ENCODE results near the gene PITPNM1.
"Not testable (repeated sequence)": the region's sequence is repeated elsewhere in the genome, so short reads cannot be mapped to it uniquely, and the experiment has no call there.

The PITPNM1 gene

DNA sequence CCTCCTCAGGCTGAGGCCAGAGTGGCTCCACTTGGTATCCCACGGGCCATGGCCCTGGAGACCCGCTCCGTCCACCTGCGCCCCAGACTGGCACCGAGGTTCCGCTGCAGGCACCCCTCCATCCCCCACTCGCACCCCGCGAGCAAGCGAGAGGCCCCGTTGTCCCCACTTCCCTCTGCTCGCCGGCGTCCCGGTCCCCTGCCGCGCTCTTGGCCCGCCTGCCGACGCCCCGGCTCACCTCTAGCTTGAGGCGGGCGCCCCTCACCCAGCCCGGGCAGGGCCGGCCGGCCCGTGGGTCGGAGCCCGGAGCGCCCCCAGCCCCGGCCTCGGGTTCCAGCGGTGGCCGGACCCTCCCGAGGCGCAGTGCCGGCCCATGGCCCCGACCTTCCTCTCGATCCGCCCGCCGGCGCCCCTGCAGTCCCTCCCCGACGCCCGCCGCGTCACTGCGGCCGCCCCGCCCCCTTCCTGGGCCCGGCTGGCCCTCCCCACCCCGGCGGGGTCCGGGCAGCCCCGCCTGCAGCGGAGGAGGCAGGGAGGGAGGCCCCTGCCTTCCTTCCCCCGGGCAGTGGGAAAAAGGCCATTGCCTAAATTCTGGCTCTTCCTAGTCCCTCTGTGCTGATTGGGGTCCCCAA lies at the start of gene PITPNM1:
TSS of gene PITPNM1 (minus strand) at position 414 of the 632 bp plus-strand sequence. CDS start 1,183 bp downstream, outside the sequence.
- peak within 1 kb of the TSS; percentile 98 for H3K4me3 ChIP-seq (ENCODE audit: insufficient read depth, low read length, poor library complexity, severe bottlenecking)
- peak within 1 kb of the TSS; percentile 87 for H3K27ac ChIP-seq (ENCODE audit: low read depth, low read length)
- H3K27me3 ChIP-seq (ENCODE audit: low read length): no peaks in the 10 kb centered on the region
- TF ChIP-seq, protein P1, sequence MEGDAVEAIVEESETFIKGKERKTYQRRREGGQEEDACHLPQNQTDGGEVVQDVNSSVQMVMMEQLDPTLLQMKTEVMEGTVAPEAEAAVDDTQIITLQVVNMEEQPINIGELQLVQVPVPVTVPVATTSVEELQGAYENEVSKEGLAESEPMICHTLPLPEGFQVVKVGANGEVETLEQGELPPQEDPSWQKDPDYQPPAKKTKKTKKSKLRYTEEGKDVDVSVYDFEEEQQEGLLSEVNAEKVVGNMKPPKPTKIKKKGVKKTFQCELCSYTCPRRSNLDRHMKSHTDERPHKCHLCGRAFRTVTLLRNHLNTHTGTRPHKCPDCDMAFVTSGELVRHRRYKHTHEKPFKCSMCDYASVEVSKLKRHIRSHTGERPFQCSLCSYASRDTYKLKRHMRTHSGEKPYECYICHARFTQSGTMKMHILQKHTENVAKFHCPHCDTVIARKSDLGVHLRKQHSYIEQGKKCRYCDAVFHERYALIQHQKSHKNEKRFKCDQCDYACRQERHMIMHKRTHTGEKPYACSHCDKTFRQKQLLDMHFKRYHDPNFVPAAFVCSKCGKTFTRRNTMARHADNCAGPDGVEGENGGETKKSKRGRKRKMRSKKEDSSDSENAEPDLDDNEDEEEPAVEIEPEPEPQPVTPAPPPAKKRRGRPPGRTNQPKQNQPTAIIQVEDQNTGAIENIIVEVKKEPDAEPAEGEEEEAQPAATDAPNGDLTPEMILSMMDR (IDR thresholded peaks at IDR 0.05; ENCODE audit: insufficient read depth, low read length, poor library complexity, severe bottlenecking): no peak
- TF ChIP-seq EZH2phosphoT487 (conservative IDR thresholded peaks at IDR 0.05; ENCODE audit: low read length): no peak
- peaks cover 24% of the 10 kb centered on the region for H3K79me2 ChIP-seq (ENCODE audit: insufficient read depth, low read length)
- no peaks in the 10 kb centered on the region for H3K36me3 ChIP-seq (ENCODE audit: low read length)
- peaks cover 13% of the 10 kb centered on the region for H3F3A ChIP-seq (ENCODE audit: insufficient read depth)
- H3K9me3 ChIP-seq (ENCODE audit: insufficient read depth, low read length): no peaks in the 10 kb centered on the region
- no peaks in the 10 kb centered on the region; the same call in 1 of the 2 replicates for H4K20me1 ChIP-seq (ENCODE audit: low read depth, low read length)
- peak within 1 kb of the TSS; percentile 76 for H3K4me2 ChIP-seq (ENCODE audit: low read depth, low read length, poor library complexity, severe bottlenecking)
- H3K9me2 ChIP-seq (replicated peaks; ENCODE audit: insufficient read depth, low read length): no peaks in the 10 kb centered on the region
- no peak within 1 kb of the TSS for H2AFZ ChIP-seq (ENCODE audit: low read depth, low read length, severe bottlenecking)
- H3K9ac ChIP-seq (ENCODE audit: low read length): peak within 1 kb of the TSS; percentile 98

DNA sequence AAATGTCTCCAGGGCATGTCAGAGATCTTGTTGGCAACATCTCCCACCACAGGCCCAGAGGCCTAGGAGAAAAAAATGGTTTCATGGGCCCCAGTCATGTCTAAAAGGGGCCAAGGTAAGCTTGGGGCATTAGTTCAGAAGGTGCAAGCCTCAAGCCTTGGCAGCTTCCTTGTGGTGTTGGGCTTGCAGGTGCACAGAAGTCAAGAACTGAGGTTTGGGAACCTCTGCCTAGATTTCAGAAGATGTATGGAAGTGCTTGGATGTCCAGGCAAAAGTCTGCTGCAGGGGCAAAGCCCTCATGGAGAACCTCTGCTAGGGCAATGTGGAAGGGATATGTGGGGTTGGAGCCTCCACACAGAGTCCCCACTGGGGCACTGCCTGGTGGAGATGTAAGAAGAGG lies 46.5 kb upstream of the PITPNM1 start:
- not testable (repeated sequence) for H3K27ac ChIP-seq (ENCODE audit: low read depth, low read length); H4K20me1 ChIP-seq (ENCODE audit: low read depth, low read length); H3K36me3 ChIP-seq (ENCODE audit: low read length); H3K9ac ChIP-seq (ENCODE audit: low read length); H2AFZ ChIP-seq (ENCODE audit: low read depth, low read length, severe bottlenecking); H3F3A ChIP-seq (ENCODE audit: insufficient read depth); H3K27me3 ChIP-seq (ENCODE audit: low read length); H3K4me2 ChIP-seq (ENCODE audit: low read depth, low read length, poor library complexity, severe bottlenecking); H3K4me3 ChIP-seq (ENCODE audit: insufficient read depth, low read length, poor library complexity, severe bottlenecking); H3K79me2 ChIP-seq (ENCODE audit: insufficient read depth, low read length); H3K9me2 ChIP-seq (replicated peaks; ENCODE audit: insufficient read depth, low read length)
- peaks cover 15% of the 10 kb centered on the region; the same call in 1 of the 2 replicates for H3K9me3 ChIP-seq (ENCODE audit: insufficient read depth, low read length)

DNA sequence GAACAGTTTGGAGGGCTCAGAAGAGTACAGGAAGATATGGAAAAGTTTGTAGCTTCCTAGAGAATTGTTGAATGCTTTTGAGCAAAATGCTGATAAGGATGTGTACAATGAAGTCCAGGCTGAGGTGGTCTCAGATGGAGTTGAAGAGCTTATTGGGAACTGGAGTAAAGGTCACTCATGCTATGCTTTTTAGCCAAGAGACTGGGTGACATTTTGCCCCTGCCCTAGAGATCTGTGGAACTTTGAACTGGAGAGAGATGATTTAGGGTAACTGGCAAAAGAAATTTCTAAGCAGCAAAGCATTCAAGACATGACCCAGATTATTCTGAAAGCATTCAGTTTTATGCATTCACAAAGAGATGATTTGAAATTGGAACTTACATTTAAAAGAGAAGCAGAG lies 46.0 kb upstream of the PITPNM1 start:
- Histone ChIP-seq H3K4me2 (ENCODE audit: low read depth, low read length, poor library complexity, severe bottlenecking) (no peak overlapping the region), H3K27ac (ENCODE audit: low read depth, low read length) (no peak overlapping the region), H2AFZ (ENCODE audit: low read depth, low read length, severe bottlenecking) (no peak overlapping the region), H3K36me3 (ENCODE audit: low read length) (no peaks in the 10 kb centered on the region), H3K9ac (ENCODE audit: low read length) (no peak overlapping the region), H3K9me2 (replicated peaks; ENCODE audit: insufficient read depth, low read length) (no peaks in the 10 kb centered on the region), H3K79me2 (ENCODE audit: insufficient read depth, low read length) (no peaks in the 10 kb centered on the region), H3K27me3 (ENCODE audit: low read length) (no peaks in the 10 kb centered on the region), H3K9me3 (ENCODE audit: insufficient read depth, low read length) (peaks cover 15% of the 10 kb centered on the region; the same call in 1 of the 2 replicates), H3F3A (ENCODE audit: insufficient read depth) (no peaks in the 10 kb centered on the region), H4K20me1 (ENCODE audit: low read depth, low read length) (no peaks in the 10 kb centered on the region), H3K4me3 (ENCODE audit: insufficient read depth, low read length, poor library complexity, severe bottlenecking) (no peak overlapping the region)
- no peak for TF ChIP-seq EZH2phosphoT487 (conservative IDR thresholded peaks at IDR 0.05; ENCODE audit: low read length)
- TF ChIP-seq, protein P1 (IDR thresholded peaks at IDR 0.05; ENCODE audit: insufficient read depth, low read length, poor library complexity, severe bottlenecking): no peak

DNA sequence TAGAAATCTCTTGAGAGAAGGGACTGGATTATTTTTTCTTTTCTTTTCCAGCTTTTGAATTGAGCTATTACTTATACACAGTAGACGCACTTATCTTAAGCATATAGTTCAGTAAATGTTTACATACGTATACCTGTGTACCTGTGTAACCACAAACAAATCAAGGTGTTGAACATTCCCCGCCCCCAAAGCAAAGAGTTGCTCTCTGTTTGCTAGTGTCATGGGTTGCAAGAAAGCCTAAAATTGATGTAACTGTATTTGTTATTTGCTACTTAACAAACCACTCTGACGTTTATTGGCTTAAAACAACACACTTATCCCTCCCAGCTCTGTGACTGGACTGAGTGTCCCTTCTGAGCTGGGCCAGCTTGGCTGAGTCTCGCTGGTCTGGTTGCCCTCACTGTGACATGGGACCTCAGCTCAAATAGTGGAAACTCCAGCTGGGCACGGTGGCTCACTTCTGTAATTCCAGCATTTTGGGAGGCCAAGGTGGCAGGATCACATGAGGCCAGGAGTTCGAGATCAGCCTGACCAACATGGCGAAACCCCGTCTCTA lies 43.5 kb upstream of the PITPNM1 start:
- Histone ChIP-seq H3K9ac (ENCODE audit: low read length) (no peak overlapping the region), H3K27me3 (ENCODE audit: low read length) (no peaks in the 10 kb centered on the region), H3K36me3 (ENCODE audit: low read length) (no peaks in the 10 kb centered on the region), H3K79me2 (ENCODE audit: insufficient read depth, low read length) (no peaks in the 10 kb centered on the region), H3F3A (ENCODE audit: insufficient read depth) (no peaks in the 10 kb centered on the region), H3K27ac (ENCODE audit: low read depth, low read length) (no peak overlapping the region), H3K9me2 (replicated peaks; ENCODE audit: insufficient read depth, low read length) (no peaks in the 10 kb centered on the region), H3K9me3 (ENCODE audit: insufficient read depth, low read length) (peaks cover 15% of the 10 kb centered on the region; the same call in 1 of the 2 replicates), H4K20me1 (ENCODE audit: low read depth, low read length) (no peaks in the 10 kb centered on the region), H3K4me2 (ENCODE audit: low read depth, low read length, poor library complexity, severe bottlenecking) (no peak overlapping the region), H2AFZ (ENCODE audit: low read depth, low read length, severe bottlenecking) (no peak overlapping the region), H3K4me3 (ENCODE audit: insufficient read depth, low read length, poor library complexity, severe bottlenecking) (no peak overlapping the region)
- TF ChIP-seq EZH2phosphoT487 (conservative IDR thresholded peaks at IDR 0.05; ENCODE audit: low read length): no peak
- TF ChIP-seq, protein P1 (IDR thresholded peaks at IDR 0.05; ENCODE audit: insufficient read depth, low read length, poor library complexity, severe bottlenecking): no peak

DNA sequence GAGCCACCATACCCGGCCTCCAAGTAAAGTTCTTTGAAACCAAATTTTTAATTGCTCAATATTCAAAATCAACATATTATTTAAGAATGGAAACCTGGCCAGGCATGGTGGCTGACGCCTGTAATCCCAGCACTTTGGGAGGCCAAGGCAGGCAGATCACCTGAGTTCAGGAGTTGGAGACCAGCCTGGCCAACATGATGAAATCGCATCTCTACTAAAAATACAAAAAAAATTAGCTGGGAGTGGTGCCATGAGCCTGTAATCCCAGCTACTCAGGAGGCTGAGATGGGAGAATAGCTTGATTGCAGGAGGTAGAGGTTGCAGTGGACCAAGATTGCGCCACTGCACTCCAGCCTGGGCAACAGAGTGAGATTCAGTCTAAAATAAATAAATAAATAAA lies 42.9 kb upstream of the PITPNM1 start:
- not testable (repeated sequence) for H3K36me3 ChIP-seq (ENCODE audit: low read length); H3K4me3 ChIP-seq (ENCODE audit: insufficient read depth, low read length, poor library complexity, severe bottlenecking); H3K4me2 ChIP-seq (ENCODE audit: low read depth, low read length, poor library complexity, severe bottlenecking); H3K27me3 ChIP-seq (ENCODE audit: low read length); H3K9ac ChIP-seq (ENCODE audit: low read length); H3K9me2 ChIP-seq (replicated peaks; ENCODE audit: insufficient read depth, low read length); H2AFZ ChIP-seq (ENCODE audit: low read depth, low read length, severe bottlenecking); H3K79me2 ChIP-seq (ENCODE audit: insufficient read depth, low read length); H3F3A ChIP-seq (ENCODE audit: insufficient read depth); H4K20me1 ChIP-seq (ENCODE audit: low read depth, low read length); H3K27ac ChIP-seq (ENCODE audit: low read depth, low read length)
- peaks cover 15% of the 10 kb centered on the region; the same call in 1 of the 2 replicates for H3K9me3 ChIP-seq (ENCODE audit: insufficient read depth, low read length)

Measured in SU-DHL-6 (cell line).